HL-60/S4 treated with retinoic acid at 250 ng/mL for 4 days and 3 days (cell line): ENCODE measurements around the gene NUDCD2.
"Not testable (repeated sequence)": the region's sequence is repeated elsewhere in the genome, so short reads cannot be mapped to it uniquely, and the experiment has no call there.

ENCODE experiments used
- in situ Hi-C: fragments of 300-500 bp; cut with MboI; formaldehyde crosslinking; loops from 2 replicates; pipeline ENCODE4 v1.7.0; 2022; ENCODE audit warnings: low sequenced_read_pairs

NUDCD2 gene

DNA sequence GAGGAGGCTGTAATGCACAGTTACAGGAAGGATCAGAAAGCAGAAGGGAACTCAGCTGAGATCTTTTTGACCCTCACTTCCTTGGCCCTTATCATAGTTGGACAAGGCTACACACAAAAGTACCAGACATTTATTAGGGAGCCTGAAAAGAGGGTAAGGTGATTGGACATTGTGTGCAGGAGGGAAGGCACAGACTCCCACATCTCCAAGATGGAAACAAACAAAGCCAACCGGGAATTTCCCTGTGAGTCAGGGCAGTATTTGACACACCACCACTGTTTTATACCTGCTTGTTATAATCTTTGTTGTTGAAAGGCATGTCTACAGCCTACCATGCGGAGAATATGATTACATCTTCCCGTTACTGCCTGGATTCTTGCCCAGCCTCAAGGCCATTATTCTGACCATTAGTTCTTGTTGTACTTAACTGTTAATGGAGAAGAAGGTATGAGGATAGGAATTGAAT, 25.5 kb downstream of the NUDCD2 start:
- in situ Hi-C loops: no loop called here

DNA sequence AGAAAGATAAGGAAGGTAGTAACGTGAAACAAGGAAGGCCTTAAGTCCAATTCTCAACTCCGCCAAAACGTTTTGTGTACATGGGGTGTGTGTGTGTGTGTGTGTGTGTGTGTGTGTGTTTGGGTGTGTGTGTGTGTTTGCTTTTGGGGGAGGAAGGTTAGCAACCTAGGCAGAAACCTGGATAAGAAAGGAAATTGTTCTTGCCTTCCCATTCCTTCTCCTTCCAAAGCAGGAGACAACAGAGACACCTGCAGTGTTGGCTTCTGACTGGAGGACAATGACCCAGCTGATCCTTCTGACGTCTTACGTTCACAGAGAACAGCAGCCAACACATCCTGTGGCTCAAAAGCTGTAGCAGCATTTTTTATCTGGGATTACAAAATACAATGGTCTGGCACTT, 26.6 kb downstream of the NUDCD2 start:
- in situ Hi-C loops: no loop called here

- in situ Hi-C loops: no loop called here
Measured at GRCh38 chr5:163432544-163432943, 27.4 kb downstream of the NUDCD2 start.

- in situ Hi-C loops: not testable (repeated sequence)
Measured at GRCh38 chr5:163426128-163426527, 33.8 kb downstream of the NUDCD2 start.

GRCh38 chr5:163424836-163425235, 35.1 kb downstream of the NUDCD2 start:
- in situ Hi-C loops: no loop called here

DNA sequence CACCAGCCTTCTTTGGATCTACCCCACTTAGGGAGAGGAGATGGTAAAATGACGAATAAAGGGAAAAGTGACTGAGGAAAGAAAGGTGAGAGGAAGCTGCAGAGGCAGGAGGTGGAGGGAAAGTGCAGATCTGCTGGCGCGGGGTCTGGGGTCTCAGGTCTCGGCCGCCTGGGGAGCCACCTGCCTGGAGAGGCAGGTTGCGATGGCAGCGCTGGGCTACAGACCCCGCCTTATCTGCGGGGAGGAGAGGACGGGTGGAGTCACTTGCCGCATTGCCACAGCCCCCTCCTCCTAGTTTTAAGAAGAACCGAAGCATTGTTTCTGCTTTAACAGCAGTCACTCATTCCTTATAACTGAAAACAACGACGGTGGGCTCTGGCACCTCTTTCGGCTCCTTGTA, 44.2 kb downstream of the NUDCD2 start:
- in situ Hi-C loops: not testable (repeated sequence)

GRCh38 chr5:163410505-163410904, 49.4 kb downstream of the NUDCD2 start:
- in situ Hi-C loops: no loop called here

GRCh38 chr5:163409384-163409783, 50.5 kb downstream of the NUDCD2 start:
- in situ Hi-C loops: no loop called here

GRCh38 chr5:163408311-163408923, 51.5 kb downstream of the NUDCD2 start:
- in situ Hi-C loops: no loop called here

GRCh38 chr5:163407034-163407655, 52.8 kb downstream of the NUDCD2 start:
- in situ Hi-C loops: no loop called here

- in situ Hi-C loops: no loop called here
Measured at GRCh38 chr5:163404364-163405173, 55.3 kb downstream of the NUDCD2 start.

DNA sequence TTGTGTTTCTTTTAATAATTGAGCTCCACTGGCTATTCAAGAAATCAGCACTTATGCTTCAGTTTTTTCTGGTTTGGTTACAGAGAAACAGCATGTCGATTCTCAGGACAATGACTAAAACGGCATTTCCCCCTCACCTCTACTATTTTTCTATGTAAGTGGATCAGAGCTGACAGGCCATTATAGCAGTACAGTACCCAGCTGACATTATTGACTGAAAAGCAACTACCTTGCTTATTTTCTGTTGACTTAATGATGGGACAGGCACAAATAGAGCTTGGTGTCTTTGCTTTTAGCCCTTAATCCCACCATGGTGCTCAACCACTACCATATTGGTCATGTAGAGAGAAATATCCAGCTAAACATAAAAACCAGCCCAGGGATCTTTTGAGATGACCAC, 57.9 kb downstream of the NUDCD2 start:
- in situ Hi-C loops: no loop called here

GRCh38 chr5:163401271-163401670, 58.6 kb downstream of the NUDCD2 start:
- in situ Hi-C loops: no loop called here

DNA sequence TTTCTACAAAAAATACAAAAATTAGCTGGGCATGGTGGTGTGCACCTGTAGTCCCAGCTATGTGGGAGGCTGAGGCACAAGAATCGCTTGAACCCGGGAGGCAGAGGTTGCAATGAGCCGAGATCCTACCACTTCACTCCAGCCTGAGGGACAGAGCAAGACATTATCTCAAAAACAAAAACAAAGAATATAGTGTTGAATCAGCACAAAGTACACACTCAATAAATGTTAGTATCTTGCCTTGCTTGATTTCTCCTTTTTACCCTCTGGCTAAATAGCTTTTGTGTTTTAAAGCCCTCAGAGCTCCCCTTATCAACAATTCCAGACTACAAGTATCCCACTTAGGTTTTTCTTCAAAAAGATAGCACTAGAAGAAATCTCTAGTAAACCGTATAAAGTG, 60.0 kb downstream of the NUDCD2 start:
- in situ Hi-C loops: no loop called here

DNA sequence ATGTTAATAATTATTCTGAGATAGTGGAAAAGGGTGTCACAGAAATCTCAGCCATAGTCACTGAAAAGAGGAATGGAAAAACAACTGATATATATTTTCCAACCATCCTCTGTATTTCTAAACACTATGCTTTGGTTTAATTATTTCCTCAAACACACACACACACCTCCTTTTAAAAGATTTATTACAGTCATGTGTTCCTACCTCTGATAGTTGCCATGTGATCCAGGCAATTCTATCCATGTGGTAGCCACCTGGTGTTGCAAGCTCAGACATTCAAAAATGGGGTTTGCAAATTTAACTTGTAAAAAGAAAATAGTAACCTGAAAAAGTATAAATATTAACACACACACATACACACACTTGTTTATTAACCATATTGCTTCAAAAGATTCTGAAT, 62.5 kb downstream of the NUDCD2 start:
- in situ Hi-C loops: no loop called here

DNA sequence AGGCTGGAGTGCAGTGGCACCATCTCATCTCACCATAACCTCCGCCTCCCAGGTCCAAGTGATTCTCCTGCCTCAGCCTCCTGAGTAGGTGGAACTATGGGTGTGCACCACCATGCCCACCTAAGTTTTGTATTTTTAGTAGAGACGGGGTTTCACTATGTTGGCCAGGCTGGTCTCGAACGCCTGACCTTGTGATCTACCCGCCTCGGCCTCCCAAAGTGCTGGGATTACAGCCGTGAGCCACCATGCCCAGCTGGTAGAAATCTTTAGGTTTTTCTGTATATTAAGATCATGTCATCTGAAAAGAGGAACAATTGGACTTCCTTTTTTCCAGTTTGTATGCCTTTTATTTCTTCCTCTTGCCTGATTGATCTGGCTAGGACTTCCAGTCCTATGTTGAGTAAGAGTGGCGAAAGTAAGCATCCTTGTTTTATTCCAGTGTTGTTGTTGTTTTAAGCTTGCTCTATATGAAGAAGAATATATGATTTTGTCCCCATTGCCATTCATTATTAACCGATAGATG, 63.0 kb downstream of the NUDCD2 start:
- in situ Hi-C loops: not testable (repeated sequence)
